Natural killer cell (primary cell): Measurements from ENCODE around the gene CX3CR1. TPM values are rescaled to one million over a fixed set of nuclear protein-coding genes. Genes with fewer than 3 reads are reported as not detected.

Experiments used
- ATAC-seq, 3 donors: fragments of 150-1000 bp in 2 of 3; fragments of 200-7000 bp in 1 of 3; cut with Tn5 transposase; 1 replicate in 1 of 3; 2 replicates in 2 of 3; pipeline ENCODE4 v1.10.0; 2021; ENCODE audit warnings: mild to moderate bottlenecking in 2 of 3, moderate library complexity in 2 of 3
- DNase-seq, 2 donors: peaks; one replicate each; pipeline versions ENCODE4 v3.0.0 to v3.0.0-alpha.2; 2013 to 2021; ENCODE audit warnings: mixed read lengths in 1 of 2
- H3K27ac ChIP-seq: one replicate; pipeline ENCODE4 v1.5.1; 2013; ENCODE audit warnings: mild to moderate bottlenecking, low read length
- H3K27me3 ChIP-seq: one replicate; pipeline ENCODE4 v1.6.1; 2013; ENCODE audit warnings: low read length; ENCODE audit not compliant: control insufficient read depth, insufficient read depth
- H3K36me3 ChIP-seq: one replicate; pipeline ENCODE4 v1.6.1; 2013; ENCODE audit warnings: low read length; ENCODE audit not compliant: control insufficient read depth, insufficient read depth
- H3K4me1 ChIP-seq: one replicate; pipeline ENCODE4 v1.6.1; 2013; ENCODE audit warnings: low read length; ENCODE audit not compliant: control insufficient read depth, insufficient read depth
- H3K4me3 ChIP-seq: one replicate; pipeline ENCODE4 v1.5.1; 2013; ENCODE audit warnings: low read length
- H3K9me3 ChIP-seq: one replicate; pipeline ENCODE4 v1.6.1; 2013; ENCODE audit warnings: low read length; ENCODE audit not compliant: control insufficient read depth, insufficient read depth
- H3K27ac Mint-ChIP-seq, 2 donors: one replicate each; pipeline ENCODE4 v1.8.0; 2022; ENCODE audit warnings: mild to moderate bottlenecking in 2 of 2, mixed read lengths in 2 of 2, moderate library complexity in 1 of 2
- H3K27me3 Mint-ChIP-seq, 2 donors: one replicate each; pipeline ENCODE4 v1.8.0; 2022; ENCODE audit warnings: low read depth in 2 of 2, mixed read lengths in 2 of 2
- H3K36me3 Mint-ChIP-seq: one replicate; pipeline ENCODE4 v1.8.0; 2022; ENCODE audit warnings: mixed read lengths
- H3K4me1 Mint-ChIP-seq, 2 donors: one replicate each; pipeline ENCODE4 v1.8.0; 2022; ENCODE audit warnings: mixed read lengths in 2 of 2
- H3K4me3 Mint-ChIP-seq: one replicate; pipeline ENCODE4 v1.8.0; 2022; ENCODE audit warnings: mild to moderate bottlenecking, moderate library complexity, mixed read lengths
- H3K9me3 Mint-ChIP-seq, 2 donors: one replicate each; pipeline ENCODE4 v1.8.0; 2022; ENCODE audit warnings: mixed read lengths in 2 of 2
- CTCF ChIP-seq: fragments of 200-600 bp; IDR thresholded peaks from one replicate; pipeline ENCODE4 v1.8.0; 2022; ENCODE audit warnings: antibody characterized with exemption
- WGBS: methylation state at CpG from one replicate; pipeline ENCODE4 v1.1.7; 2013; ENCODE audit warnings: missing lambda C conversion rate; ENCODE audit not compliant: insufficient coverage; 5-methylcytosine and 5-hydroxymethylcytosine counted together
- intact Hi-C: fragments of 100-400 bp; cut with micrococcal nuclease; formaldehyde crosslinking; loops from one replicate; pipeline ENCODE4 v1.14.2; 2022
- total RNA-seq, 4 donors: library from RNA; stranded (reverse); fragments of 120-200 nt in 1 of 4; gene quantifications; one replicate each; pipeline versions ENCODE4 v1.2.3 to v1.2.4, GENCODE V29; 2013 to 2022

The CX3CR1 gene
- total RNA-seq, 3 donors from 2014 or later (not counting 1 experiment from before 2014, with no cell fraction given) = 203 to 459 (median 405) TPM

GRCh38 chr3:39276746-39277145, 3.1 kb downstream of the CX3CR1 start:
- no peak for DNase-seq
- Histone ChIP-seq H3K4me3 (peak overlapping the region; percentile 68), H3K4me1 (peaks cover 67% of the 10 kb centered on the region), H3K27ac (peak overlapping the region; percentile 69), H3K36me3 (peaks cover 35% of the 10 kb centered on the region), H3K27me3 (no peaks in the 10 kb centered on the region), H3K9me3 (no peaks in the 10 kb centered on the region)
- Mint-ChIP-seq H3K4me3 (peak overlapping the region; percentile 98), H3K9me3 (no peaks in the 10 kb centered on the region), H3K4me1 (peaks cover 84 to 87% of the 10 kb centered on the region in 2 donors), H3K27me3 (no peaks in the 10 kb centered on the region), H3K36me3 (peaks cover 49% of the 10 kb centered on the region), H3K27ac (peak overlapping the region; percentile 91 to 92)
- intact Hi-C loops = no loop called here
- TF ChIP-seq CTCF = no peak
- no peak for ATAC-seq

GRCh38 chr3:39275963-39276593, 3.8 kb downstream of the CX3CR1 start:
- Mint-ChIP-seq H3K4me3 (peak overlapping the region; percentile 98), H3K4me1 (peaks cover 84 to 87% of the 10 kb centered on the region in 2 donors), H3K9me3 (no peaks in the 10 kb centered on the region), H3K36me3 (peaks cover 49% of the 10 kb centered on the region), H3K27me3 (no peaks in the 10 kb centered on the region), H3K27ac (peak overlapping the region; percentile 91 to 92)
- H3K4me1 ChIP-seq = peaks cover 67% of the 10 kb centered on the region
- TF ChIP-seq CTCF = no peak
- H3K36me3 ChIP-seq = peaks cover 39% of the 10 kb centered on the region
- peak overlapping the region; percentile 69 for H3K27ac ChIP-seq
- no peak for DNase-seq
- no peaks in the 10 kb centered on the region for H3K27me3 ChIP-seq
- no peak for ATAC-seq
- H3K9me3 ChIP-seq = no peaks in the 10 kb centered on the region
- 62% methylated on average over 3 of the region's 3 CpGs for WGBS
- intact Hi-C loops = no loop called here
- H3K4me3 ChIP-seq = peak overlapping the region; percentile 68

GRCh38 chr3:39275052-39275451, 4.8 kb downstream of the CX3CR1 start:
- Mint-ChIP-seq H3K36me3 (peaks cover 47% of the 10 kb centered on the region), H3K4me3 (peak overlapping the region; percentile 98), H3K4me1 (peaks cover 87% of the 10 kb centered on the region in 2 donors), H3K27ac (peak overlapping the region; percentile 91 to 92), H3K27me3 (no peaks in the 10 kb centered on the region), H3K9me3 (no peaks in the 10 kb centered on the region)
- Histone ChIP-seq H3K27me3 (no peaks in the 10 kb centered on the region), H3K27ac (peak overlapping the region; percentile 49), H3K36me3 (peaks cover 42% of the 10 kb centered on the region), H3K4me1 (peaks cover 62% of the 10 kb centered on the region), H3K4me3 (peak overlapping the region; percentile 68), H3K9me3 (no peaks in the 10 kb centered on the region)
- 59% methylated on average over 3 of the region's 3 CpGs for WGBS
- DNase-seq (no peak), ATAC-seq (no peak)
- intact Hi-C loops = no loop called here
- TF ChIP-seq CTCF = no peak

GRCh38 chr3:39273119-39273518, 6.7 kb downstream of the CX3CR1 start:
- Histone ChIP-seq H3K36me3 (peaks cover 48% of the 10 kb centered on the region), H3K9me3 (no peaks in the 10 kb centered on the region), H3K27ac (peak overlapping the region; percentile 90), H3K27me3 (no peaks in the 10 kb centered on the region), H3K4me3 (peak overlapping the region; percentile 11), H3K4me1 (peaks cover 74% of the 10 kb centered on the region)
- H3K27me3 Mint-ChIP-seq = no peaks in the 10 kb centered on the region
- DNase-seq (no peak), ATAC-seq (no peak)
- H3K27ac Mint-ChIP-seq = peak overlapping the region; percentile 91 to 92
- peaks cover 92 to 95% of the 10 kb centered on the region in 2 donors for H3K4me1 Mint-ChIP-seq
- peak overlapping the region; percentile 81 for H3K4me3 Mint-ChIP-seq
- H3K9me3 Mint-ChIP-seq = no peaks in the 10 kb centered on the region
- H3K36me3 Mint-ChIP-seq = peaks cover 28% of the 10 kb centered on the region
- WGBS = 48% methylated on average over 3 of the region's 3 CpGs
- intact Hi-C loops = no loop called here
- no peak for TF ChIP-seq CTCF
